ENCODE results near the gene GPN2.

GRCh38 chr1:26909951-26910342 is 19.9 kb upstream of the GPN2 start:
- TF ChIP-seq KDM4B (IDR thresholded peaks at IDR 0.05; ENCODE audit: borderline replicate concordance in 2 of 2, low read depth in 1 of 2) (no peak), EP400 (IDR thresholded peaks at IDR 0.05) (no peak)

Data from K562 (cell line).